GM18526 (cell line): ENCODE data around the gene UNC5B.

Experiments
- POLR2A ChIP-seq: IDR thresholded peaks from 3 replicates; pipeline ENCODE4 v1.6.1; 2011; ENCODE audit not compliant: insufficient read length; ENCODE audit errors: extremely low read depth

Gene UNC5B

GRCh38 chr10:71212318-71213126 is at the start of gene UNC5B:
UNC5B (plus strand) TSS chr10:71212570; CDS start chr10:71212986, 416 bp downstream.
- TF ChIP-seq POLR2A: no peak

GRCh38 chr10:71173466-71173865 is 38.9 kb upstream of the UNC5B start:
- no peak for TF ChIP-seq POLR2A

- no peak for TF ChIP-seq POLR2A
These were observed 35.7 kb upstream of the UNC5B start for GRCh38 chr10:71176661-71177060.

- TF ChIP-seq POLR2A: no peak
These were observed 34.6 kb upstream of the UNC5B start for GRCh38 chr10:71177651-71178199.

- TF ChIP-seq POLR2A: no peak
These were observed 33.5 kb upstream of the UNC5B start for GRCh38 chr10:71178880-71179279.

- TF ChIP-seq POLR2A: no peak
These were observed 33.0 kb upstream of the UNC5B start for GRCh38 chr10:71179382-71179781.

- TF ChIP-seq POLR2A: no peak
These were observed 27.9 kb upstream of the UNC5B start for GRCh38 chr10:71184421-71184820.

GRCh38 chr10:71185209-71185608 is 27.2 kb upstream of the UNC5B start:
- TF ChIP-seq POLR2A: no peak

GRCh38 chr10:71187197-71187596 is 25.2 kb upstream of the UNC5B start:
- TF ChIP-seq POLR2A: no peak

- no peak for TF ChIP-seq POLR2A
These were observed 24.8 kb upstream of the UNC5B start for GRCh38 chr10:71187600-71187999.

- TF ChIP-seq POLR2A: no peak
These were observed 24.2 kb upstream of the UNC5B start for GRCh38 chr10:71188201-71188600.

- TF ChIP-seq POLR2A: no peak
These were observed 21.4 kb upstream of the UNC5B start for GRCh38 chr10:71191019-71191418.

- TF ChIP-seq POLR2A: no peak
These were observed 20.8 kb upstream of the UNC5B start for GRCh38 chr10:71191551-71192076.

- no peak for TF ChIP-seq POLR2A
These were observed 18.9 kb upstream of the UNC5B start for GRCh38 chr10:71193516-71193915.

GRCh38 chr10:71197955-71198354 is 14.4 kb upstream of the UNC5B start:
- TF ChIP-seq POLR2A: no peak

- no peak for TF ChIP-seq POLR2A
These were observed 10.5 kb upstream of the UNC5B start for GRCh38 chr10:71201849-71202248.
